Activated CD8-positive, alpha-beta memory T cell treated with anti-CD3 and anti-CD28 coated beads, Interleukin-2, amount 50 U/mL, for 1 hour (primary cell): ENCODE results near the gene FAM72A.
"Not testable (repeated sequence)": the region's sequence is repeated elsewhere in the genome, so short reads cannot be mapped to it uniquely, and the experiment has no call there.

Experiments used
- DNase-seq: peaks from one replicate; pipeline ENCODE4 v3.0.0-alpha.2; 2020; ENCODE audit errors: extremely low read depth

Gene FAM72A

DNA sequence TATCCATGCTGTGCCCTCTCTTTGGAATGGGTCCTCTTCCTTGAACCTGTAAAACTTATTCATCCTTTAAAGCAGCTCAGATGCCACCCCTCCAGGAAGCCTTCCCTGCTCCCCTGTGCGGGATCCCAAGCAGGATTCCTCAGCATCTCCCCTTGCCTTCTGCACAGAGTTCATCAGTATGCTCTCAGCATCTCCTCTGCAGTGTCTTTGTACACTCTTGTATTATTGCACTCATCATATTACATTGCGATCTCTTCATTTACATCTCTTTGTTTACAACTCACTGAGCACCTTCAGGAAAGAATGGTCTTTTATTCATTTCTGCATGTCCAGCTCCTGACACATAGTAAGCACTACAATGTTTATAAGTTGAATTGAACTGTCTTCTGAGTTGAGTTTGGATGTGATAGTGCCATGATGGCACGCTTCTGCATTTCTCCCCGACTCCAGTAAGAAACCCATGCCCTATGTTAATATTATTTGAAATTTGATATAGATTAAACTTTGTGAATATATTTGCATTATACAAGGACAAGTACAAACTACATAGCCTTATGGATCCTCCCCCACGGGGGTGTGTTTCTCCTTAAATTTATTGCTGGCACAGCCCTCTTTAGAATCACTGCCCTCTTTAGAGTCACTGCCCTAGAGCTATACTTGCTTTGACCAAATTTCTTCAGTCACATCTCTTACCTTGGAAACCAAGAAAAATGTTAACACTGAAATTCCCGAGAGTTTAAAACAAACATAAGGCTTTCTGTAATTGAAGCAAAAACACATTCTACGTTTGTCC is 13.2 kb upstream of the FAM72A start:
- DNase-seq, result not testable (repeated sequence)

DNA sequence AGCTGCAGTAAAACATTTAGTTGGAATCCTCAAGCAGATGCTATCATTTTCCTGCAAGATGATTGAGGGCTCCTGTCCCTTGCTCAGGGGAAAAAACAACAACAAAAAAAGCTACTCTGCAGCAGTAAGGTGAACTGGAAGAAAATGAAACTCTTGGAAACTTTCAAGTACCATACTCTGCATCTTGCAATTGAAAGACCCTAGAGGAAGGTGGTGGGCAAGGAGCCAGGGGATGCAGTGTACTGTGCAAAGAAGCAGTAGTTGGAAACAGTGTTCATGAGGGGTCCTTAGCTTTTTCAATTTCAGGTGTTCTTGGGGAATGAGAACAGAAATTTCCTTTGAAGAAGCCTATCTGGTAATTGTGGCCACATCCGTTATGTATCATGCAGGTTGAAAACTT is 8.2 kb upstream of the FAM72A start:
- not testable (repeated sequence) for DNase-seq

DNA sequence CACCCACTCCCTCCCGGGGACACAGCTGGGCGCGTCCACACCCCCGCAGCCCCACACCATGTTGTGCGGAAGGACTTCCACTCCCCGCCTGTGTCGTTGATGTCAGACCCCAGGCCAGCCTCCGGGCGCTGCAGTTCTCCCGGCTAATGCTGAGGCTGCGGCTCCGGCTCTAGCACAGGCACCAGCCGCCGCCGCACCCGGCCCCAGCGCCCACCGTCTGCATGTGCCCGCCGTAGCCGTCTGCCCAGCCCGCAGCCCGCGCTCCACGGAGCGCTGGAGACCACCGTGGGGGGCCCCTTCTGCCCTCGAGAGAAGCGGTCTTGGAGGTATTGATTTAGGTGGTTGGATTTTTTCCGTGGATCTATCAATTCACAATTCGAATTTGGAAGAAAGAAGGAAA is 2.9 kb upstream of the FAM72A start:
- DNase-seq, result not testable (repeated sequence)

DNA sequence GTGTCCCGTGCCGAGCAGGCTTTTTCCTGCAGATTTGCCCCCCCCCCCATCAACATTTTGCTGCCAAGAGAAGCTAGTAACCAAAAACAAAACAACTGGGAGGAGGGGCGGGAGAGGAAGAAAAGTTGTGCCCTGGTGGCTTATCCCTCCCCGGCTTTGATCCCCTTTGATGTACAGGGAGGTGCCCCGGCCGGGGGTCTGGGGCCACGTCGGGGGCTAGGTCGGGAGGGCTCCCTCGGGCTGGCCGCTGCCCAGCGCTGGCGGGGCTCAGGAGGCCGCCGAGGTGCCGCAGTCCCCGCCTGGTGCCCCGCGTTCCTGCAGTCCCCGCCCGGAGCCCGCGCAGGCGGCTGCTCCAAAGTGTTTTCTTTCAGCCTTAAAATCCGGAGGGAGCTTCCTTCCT is 2.2 kb upstream of the FAM72A start:
- not testable (repeated sequence) for DNase-seq

DNA sequence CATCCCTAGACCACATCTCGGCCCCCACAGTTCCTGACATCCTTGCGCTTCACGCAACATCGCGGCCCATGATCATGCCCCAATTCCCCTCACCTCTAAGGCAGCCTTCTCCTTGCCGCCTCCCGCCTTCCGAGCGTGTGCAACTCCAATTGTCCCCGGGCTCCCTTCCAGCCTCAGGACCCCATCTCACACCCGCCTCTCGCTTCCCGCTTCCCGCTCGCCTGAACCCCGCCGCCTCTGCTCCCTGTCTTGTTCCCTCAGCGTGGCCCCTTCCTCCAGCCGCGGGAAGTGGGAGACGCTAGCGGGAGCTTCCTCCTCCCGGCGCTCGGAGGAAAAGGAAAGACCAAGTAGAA is 1.5 kb upstream of the FAM72A start:
- not testable (repeated sequence) for DNase-seq

DNA sequence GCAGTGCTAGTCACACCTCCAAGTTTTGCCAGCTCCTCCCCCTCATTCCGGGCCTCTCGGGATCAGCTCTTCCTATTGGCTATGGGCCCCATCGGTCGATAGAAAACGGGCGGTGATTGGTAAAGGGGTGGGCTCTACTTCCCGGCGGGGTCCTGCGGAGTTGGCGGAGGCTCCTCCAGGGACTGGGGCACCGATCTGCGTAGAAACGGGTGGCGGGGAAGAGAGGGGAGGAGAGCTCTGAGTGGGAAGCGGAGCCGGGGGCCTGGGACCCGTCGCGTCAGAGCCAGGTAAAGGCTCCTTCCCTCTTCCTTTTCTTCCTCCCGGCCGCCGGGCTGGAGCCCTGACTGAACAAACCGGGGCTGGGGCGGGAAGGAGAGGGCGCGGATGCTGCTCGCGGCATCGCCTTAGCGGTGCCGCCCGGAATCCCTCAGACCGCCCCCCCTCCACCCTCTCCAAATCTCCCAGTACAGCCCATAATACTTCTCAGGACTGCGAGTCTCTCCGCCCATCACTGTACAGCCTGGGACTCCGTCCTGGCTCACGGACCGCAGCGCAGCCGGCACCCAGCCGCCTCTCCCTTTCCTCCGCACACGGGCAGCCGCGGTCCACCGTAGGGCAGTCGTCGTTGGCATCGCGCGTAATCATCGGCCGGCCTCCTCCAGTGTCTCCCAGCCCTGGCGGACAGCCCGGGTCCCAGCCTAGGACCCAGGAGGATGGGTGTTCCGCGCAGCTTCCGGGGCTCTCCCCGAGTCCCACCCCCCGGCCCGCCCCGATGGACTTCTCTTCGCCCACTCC is 922 bp upstream of the FAM72A start, which contains the start of gene SRGAP2:
Gene SRGAP2 (plus strand): TSS at position 178 of the 795 bp plus-strand sequence. CDS start 2,430 bp downstream, outside the sequence.
- DNase-seq, result not testable (repeated sequence)

DNA sequence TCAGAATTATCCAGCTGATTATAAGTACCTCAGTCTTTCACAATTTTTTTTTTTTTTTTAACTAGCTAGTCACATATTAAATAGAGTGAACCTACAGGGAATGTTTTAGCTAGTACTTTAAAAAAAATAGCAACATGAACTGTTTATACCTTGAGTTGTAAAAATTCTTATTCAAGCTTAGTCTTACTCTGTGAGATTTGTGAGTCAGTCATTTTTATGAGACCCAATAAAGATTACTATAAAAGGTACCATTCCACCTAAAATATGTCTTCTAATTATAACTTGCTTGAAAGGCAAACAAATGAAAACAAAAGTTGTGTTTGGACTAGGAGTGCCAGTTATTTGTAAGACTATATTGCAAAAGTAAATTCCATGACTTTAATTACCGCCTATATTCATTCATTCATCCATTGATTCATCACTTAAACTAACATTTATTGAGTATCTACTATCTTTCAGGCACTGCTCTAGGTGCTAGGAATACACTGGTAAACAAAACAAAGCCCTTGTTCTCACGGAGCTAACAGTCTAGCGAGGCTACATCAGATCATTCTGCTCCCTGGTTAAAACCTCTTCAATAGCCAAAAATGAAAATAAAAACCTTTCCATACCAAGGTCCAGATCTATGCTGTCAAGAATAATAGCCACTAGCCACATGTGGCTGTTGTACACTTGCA is 5.8 kb downstream of the FAM72A start:
- not testable (repeated sequence) for DNase-seq

DNA sequence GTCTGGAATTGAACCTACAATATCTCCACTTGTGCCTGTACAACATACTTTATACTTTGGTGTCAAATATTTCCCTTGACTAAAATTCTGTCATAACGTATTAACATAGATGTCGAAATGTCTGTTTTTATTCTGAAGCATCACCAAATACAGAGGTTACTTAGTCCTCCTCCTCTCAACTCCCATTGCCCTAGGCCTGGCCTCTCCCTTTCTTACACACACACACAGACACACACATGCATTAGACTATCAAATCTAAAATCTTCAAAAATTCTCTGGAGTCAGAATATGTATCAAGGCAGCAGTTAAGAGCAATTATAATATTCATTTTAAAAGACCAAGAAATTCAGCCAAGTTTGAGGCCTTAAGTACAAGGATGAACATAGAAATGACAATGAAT is 7.5 kb downstream of the FAM72A start:
- DNase-seq, result not testable (repeated sequence)

DNA sequence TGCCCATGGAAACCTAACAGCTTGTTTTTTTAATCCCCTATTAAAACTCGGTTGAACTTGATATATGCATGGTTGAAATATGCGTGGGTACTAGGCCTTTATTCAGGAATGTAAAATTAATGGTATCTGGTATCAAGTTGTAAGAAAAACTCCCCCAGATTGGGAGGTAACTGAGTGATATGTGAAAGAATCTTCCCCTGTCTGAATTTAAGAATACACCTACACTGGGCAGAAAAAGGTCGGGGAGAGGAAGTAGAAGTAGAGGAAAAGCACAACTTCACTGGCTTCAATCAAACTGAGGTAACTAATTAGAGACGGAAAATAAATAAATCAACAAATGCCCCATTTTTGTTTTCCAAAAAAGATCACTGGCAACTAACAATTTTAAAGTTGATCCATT is 15.8 kb downstream of the FAM72A start:
- DNase-seq, result not testable (repeated sequence)

DNA sequence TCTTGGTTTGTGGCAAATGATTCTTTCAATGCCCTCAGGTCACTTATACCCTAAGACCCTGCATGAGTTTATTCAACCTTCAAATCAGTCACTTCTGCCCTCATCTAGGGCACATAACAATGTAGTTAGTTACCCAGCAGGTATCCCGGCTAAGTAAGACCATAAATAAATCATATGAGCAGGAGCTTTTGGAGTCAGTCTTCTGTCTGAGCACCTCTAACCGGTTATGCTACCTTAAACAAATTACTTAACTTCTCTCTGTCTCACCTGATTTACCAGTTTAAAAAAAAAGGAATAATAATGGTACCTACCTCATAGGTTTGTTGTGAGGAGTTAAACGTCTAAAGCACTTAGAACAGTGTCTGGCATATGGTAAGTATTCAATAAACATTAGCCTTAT is 16.9 kb downstream of the FAM72A start:
- not testable (repeated sequence) for DNase-seq

DNA sequence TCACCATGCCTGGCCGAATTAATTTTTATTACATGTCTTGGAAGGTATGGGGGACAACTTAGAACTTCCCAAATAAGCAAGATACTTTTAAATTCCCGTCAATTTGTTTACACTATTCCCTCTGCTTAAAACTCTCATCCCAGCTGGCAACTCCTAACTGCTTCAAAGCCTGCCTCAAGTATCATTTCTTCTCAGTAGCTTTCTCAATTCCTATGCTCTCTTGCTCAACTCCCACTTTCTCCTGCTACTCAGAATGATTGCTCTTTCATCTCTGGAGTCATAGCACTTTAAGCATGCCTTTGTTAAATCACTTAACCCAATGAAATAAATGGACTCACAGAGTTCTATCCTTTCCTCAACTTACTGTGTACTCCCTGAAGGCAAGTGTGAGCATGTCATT is 18.9 kb downstream of the FAM72A start:
- DNase-seq, result not testable (repeated sequence)

DNA sequence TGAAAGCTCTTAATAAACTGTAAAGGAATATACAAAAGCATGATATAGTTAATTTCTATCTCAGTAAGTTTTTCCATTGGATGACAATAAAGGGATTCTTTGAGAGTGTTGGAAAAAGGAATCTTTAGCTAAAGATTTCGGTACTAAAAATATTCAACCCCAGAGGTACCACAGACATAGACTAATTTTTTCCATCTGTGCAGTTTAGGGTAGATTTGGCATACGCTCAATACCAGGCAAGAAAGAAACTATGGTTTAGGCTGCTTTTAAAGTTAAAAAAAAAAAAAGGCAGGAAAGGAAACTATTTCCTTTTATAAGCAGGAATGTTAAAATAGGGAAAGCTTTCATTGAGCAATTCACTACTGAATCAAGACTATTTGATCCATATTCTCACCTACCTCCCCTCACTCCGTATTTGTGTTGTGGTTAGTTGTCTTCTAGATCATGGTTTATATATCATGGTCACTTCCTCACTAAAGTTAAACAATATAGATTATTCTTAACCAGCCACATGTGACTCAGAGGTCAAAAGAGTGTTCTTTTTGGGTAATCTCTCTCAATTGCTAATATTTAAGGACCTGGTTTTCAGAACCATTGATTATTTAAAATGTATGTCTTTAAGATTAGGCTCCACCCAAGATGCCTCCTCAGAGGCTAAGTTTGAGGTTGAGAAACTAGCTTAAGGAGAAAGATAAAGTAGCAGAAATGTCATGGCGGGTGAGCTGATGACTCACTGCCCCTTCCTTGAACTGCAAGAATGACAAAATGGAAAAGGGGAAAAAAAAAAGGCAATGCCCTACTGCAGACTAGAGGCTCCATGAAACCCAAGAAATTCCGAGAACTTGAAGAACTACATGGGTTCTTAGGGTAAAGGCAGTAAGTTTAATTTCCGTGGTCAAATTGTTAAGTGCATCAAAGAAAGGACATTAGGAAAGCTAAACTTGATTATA is 20.0 kb downstream of the FAM72A start:
- DNase-seq, result not testable (repeated sequence)

DNA sequence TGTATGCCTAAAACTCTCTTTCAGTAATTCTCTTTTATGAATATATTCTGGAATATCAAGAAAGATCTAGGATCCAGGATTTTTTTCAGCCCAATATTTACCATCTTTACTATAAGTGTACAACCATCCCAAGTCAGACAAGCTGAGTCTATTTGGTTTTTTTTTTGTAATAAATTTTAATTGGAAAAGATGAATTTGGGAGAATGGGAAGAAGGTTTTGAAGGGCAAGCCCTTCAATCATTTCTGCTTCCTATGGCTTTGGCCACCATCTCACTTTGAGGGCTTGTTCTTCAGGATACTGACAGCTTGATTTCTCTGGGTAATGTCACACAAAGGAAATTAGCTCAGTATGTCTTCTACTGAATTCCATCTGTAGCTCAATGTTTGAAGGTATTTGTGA is 23.0 kb downstream of the FAM72A start:
- not testable (repeated sequence) for DNase-seq

DNA sequence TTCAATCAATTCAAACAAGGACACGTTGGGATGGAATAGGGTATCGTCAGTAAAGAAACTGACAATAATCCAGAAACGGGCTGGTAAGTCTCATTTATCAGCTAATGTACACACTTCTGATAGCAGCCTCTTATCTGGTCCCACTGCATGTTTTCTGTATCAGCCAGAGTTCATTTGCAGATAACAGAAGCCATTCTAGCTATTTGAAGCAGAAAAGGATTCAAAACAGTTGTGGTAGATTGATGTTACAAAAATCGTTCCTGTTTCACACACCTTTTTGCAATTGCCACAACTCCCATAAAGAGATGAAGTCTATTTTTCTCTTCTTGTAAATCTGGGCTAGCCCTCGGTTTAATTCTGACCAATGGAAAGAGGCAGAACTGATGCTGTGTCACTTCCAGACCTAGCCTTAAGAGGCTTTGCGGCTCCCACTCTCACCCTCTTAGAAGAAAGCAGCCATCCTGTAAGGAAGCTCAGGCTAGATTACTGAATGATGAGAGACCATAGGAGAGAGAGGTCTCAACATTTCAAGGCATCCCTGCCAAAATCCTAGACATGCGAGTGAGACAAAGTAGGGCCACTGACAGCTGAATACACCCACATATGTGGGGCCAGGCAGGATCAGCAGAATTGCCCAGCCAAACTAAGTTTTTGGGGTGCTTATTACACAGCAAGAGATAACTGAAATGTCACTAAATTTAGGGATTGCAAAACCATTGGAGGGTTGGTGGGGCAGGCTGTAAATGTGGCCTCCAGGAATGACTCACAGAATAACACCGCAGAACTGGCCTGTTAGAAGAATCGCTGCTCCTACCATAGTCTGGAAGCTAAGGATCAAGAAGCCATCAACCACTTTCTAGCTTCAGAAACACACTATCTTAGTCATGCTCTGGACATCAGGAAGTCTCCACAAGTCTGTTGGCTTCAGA is 24.3 kb downstream of the FAM72A start:
- not testable (repeated sequence) for DNase-seq

DNA sequence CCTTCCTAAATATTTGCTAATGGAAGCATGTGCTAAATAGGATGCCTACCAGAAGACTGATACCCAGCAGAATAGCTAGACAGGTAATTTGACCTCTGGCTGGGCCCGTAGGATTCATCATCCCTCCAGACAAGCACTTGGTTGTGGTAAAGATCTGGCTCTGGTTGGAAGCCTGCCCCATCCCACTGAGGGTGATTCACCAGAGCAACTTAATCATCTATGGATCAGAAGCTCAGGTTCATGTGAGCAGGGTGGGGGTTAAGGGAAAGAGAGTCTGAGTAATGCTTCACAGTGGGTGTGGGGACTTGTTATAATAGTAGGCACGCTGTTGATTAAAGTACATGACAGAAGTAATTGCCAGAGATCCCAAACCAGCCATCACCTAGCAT is 26.5 kb downstream of the FAM72A start:
- not testable (repeated sequence) for DNase-seq

DNA sequence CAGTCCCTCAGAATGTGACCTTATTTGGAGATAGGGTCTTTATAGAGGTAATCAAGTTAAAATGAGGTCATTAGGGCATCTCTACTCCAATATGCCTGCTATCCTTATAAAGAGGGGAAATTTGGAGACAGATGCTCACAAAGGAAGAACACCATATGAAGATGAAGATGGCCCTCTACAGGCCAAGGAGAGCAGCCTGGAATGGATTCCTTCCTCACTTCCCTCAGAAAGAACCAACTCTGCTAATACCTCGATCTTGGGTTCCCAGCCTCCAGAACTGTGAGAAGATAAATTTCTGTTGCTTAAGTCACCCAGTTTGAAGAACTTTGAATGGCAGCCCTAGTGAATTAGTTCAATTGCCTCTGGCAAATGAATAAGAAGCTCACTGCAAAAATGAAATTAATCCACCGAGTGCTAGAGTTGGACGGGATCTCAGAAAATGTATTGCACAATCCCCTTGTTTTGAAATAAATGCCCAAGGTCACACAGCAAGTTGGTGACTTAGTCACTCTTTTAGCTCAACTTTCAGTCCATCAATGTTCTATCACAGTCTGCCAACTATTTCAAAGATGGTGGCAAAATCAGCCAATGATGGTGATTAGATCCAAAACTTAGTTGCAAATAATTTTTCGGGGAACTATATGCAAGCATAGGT is 27.1 kb downstream of the FAM72A start:
- not testable (repeated sequence) for DNase-seq

DNA sequence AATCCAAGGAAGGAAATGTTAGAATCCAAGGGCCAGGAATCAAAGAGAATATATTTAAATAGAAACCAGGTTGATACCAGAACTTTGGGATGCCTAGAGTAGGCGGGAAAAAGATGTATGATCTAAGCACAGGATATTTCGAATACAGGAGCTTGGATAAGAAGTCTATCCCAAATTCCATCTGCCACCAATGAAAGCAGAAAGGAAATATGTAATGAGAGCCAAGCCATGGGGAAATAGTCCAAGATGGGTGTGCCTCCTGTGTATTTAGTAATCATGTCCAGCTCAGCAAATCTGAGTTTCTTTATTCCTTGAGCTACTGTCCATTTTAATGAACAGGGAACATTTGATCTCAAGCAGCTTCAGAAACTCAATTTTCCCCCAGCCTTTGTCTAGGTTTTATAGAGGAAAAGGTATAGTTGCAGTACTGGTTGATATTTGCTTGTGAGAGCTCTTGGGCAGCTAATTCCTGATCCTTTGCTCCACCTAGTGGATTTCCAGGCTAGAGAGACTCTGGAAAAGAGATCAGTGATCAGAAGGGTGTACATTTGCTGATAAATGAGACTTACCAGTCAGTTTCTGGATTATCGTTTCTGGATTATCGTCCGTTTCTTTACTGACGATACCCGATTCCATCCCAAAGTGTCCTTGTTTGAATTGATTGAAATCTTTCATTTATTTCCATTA is 28.3 kb downstream of the FAM72A start:
- DNase-seq, result not testable (repeated sequence)

DNA sequence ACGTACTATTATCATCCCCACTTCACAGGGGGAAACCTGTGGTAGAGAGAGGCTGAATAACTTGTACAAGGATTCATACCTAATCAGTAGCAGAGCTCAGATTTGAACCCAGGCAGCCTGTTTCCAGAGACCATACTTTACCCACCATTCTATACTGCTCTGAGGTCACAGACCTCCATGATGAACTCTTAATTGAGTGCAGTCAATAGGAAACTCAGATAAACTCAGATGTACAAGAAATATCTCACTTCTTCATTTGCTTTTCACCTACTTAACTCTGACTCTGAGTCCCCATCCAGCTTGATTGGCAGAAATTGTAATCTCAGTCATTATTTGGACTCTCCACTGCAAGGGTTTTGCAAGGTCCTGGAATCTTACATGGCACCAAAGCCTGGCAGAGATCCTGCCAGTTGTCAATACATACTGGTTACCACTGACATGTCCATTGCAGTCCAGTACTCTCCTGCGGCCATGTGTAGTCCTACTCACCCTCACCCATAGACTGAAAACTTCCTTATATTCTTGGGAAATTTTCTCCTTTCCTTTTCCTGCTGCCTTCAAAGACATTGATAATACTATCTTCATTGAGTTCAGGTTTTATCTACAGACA is 29.4 kb downstream of the FAM72A start:
- not testable (repeated sequence) for DNase-seq
